ENCODE measurements around the gene ZBTB8A. TPM values are rescaled to one million over a fixed set of nuclear protein-coding genes. Genes with fewer than 3 reads are reported as not detected.

Gene ZBTB8A
- total and polyA plus RNA-seq, 2 of the 13 experiments (the other 11 are each of a cell fraction or from before 2014, with no cell fraction given), result 1.3 to 3.7 TPM

- TF ChIP-seq KDM4B (CRISPR knock-in tag; IDR thresholded peaks at IDR 0.05) (no peak; the same call in 1 of the 2 replicates), KLF6 (CRISPR knock-in tag; IDR thresholded peaks at IDR 0.05) (peak; percentile 66; the same call in 1 of the 2 replicates), KAT8 (CRISPR knock-in tag; IDR thresholded peaks at IDR 0.05) (peak; percentile 48; the same call in 1 of the 2 replicates), ARNT2 (CRISPR knock-in tag; IDR thresholded peaks at IDR 0.05; ENCODE audit: low read depth) (peak; percentile 49; the same call in 1 of the 2 replicates), ZNF234 (CRISPR knock-in tag; conservative IDR thresholded peaks at IDR 0.05) (peak; percentile 88; the same call in 1 of the 2 replicates), PRPF4 (IDR thresholded peaks at IDR 0.05; ENCODE audit: low read depth, low read length, poor library complexity, severe bottlenecking) (no peak), ZNF121 (CRISPR knock-in tag; IDR thresholded peaks at IDR 0.05) (no peak), NAIF1 (CRISPR knock-in tag; IDR thresholded peaks at IDR 0.05; ENCODE audit: borderline replicate concordance) (peak; percentile 77; the same call in 1 of the 2 replicates), ZNF713 (CRISPR knock-in tag; IDR thresholded peaks at IDR 0.05) (no peak), HHEX (CRISPR knock-in tag; IDR thresholded peaks at IDR 0.05) (no peak), MAFK (conservative IDR thresholded peaks at IDR 0.05 in 1 of 2, IDR thresholded peaks at IDR 0.05 in 1 of 2; ENCODE audit: low read length in 2 of 2) (no peak), GATA4 (IDR thresholded peaks at IDR 0.05; ENCODE audit: borderline replicate concordance, low read depth) (no peak), SRSF4 (IDR thresholded peaks at IDR 0.05; ENCODE audit: low read depth, low read length, poor library complexity, severe bottlenecking) (no peak), STAT5B (CRISPR knock-in tag; IDR thresholded peaks at IDR 0.05) (no peak), ZNF558 (CRISPR knock-in tag; IDR thresholded peaks at IDR 0.05; ENCODE audit: borderline replicate concordance) (no peak; the same call in none of the 2 replicates), ZFY (CRISPR knock-in tag; IDR thresholded peaks at IDR 0.05) (peak; percentile 97), ARNTL (CRISPR knock-in tag; IDR thresholded peaks at IDR 0.05) (no peak; the same call in 1 of the 2 replicates)
- TF ChIP-seq, protein P1, sequence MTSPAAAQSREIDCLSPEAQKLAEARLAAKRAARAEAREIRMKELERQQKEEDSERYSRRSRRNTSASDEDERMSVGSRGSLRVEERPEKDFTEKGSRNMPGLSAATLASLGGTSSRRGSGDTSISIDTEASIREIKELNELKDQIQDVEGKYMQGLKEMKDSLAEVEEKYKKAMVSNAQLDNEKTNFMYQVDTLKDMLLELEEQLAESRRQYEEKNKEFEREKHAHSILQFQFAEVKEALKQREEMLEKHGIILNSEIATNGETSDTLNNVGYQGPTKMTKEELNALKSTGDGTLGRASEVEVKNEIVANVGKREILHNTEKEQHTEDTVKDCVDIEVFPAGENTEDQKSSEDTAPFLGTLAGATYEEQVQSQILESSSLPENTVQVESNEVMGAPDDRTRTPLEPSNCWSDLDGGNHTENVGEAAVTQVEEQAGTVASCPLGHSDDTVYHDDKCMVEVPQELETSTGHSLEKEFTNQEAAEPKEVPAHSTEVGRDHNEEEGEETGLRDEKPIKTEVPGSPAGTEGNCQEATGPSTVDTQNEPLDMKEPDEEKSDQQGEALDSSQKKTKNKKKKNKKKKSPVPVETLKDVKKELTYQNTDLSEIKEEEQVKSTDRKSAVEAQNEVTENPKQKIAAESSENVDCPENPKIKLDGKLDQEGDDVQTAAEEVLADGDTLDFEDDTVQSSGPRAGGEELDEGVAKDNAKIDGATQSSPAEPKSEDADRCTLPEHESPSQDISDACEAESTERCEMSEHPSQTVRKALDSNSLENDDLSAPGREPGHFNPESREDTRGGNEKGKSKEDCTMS (CRISPR knock-in tag; conservative IDR thresholded peaks at IDR 0.05), result no peak
- TF ChIP-seq, protein P2, sequence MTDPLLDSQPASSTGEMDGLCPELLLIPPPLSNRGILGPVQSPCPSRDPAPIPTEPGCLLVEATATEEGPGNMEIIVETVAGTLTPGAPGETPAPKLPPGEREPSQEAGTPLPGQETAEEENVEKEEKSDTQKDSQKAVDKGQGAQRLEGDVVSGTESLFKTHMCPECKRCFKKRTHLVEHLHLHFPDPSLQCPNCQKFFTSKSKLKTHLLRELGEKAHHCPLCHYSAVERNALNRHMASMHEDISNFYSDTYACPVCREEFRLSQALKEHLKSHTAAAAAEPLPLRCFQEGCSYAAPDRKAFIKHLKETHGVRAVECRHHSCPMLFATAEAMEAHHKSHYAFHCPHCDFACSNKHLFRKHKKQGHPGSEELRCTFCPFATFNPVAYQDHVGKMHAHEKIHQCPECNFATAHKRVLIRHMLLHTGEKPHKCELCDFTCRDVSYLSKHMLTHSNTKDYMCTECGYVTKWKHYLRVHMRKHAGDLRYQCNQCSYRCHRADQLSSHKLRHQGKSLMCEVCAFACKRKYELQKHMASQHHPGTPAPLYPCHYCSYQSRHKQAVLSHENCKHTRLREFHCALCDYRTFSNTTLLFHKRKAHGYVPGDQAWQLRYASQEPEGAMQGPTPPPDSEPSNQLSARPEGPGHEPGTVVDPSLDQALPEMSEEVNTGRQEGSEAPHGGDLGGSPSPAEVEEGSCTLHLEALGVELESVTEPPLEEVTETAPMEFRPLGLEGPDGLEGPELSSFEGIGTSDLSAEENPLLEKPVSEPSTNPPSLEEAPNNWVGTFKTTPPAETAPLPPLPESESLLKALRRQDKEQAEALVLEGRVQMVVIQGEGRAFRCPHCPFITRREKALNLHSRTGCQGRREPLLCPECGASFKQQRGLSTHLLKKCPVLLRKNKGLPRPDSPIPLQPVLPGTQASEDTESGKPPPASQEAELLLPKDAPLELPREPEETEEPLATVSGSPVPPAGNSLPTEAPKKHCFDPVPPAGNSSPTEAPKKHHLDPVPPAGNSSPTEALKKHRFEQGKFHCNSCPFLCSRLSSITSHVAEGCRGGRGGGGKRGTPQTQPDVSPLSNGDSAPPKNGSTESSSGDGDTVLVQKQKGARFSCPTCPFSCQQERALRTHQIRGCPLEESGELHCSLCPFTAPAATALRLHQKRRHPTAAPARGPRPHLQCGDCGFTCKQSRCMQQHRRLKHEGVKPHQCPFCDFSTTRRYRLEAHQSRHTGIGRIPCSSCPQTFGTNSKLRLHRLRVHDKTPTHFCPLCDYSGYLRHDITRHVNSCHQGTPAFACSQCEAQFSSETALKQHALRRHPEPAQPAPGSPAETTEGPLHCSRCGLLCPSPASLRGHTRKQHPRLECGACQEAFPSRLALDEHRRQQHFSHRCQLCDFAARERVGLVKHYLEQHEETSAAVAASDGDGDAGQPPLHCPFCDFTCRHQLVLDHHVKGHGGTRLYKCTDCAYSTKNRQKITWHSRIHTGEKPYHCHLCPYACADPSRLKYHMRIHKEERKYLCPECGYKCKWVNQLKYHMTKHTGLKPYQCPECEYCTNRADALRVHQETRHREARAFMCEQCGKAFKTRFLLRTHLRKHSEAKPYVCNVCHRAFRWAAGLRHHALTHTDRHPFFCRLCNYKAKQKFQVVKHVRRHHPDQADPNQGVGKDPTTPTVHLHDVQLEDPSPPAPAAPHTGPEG (CRISPR knock-in tag; IDR thresholded peaks at IDR 0.05), result peak; percentile 55; the same call in 1 of the 2 replicates
- TF ChIP-seq, protein P3, sequence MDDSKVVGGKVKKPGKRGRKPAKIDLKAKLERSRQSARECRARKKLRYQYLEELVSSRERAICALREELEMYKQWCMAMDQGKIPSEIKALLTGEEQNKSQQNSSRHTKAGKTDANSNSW (CRISPR knock-in tag; IDR thresholded peaks at IDR 0.05; ENCODE audit: borderline replicate concordance), result peak; percentile 51; the same call in 1 of the 2 replicates
- TF ChIP-seq, protein P4, sequence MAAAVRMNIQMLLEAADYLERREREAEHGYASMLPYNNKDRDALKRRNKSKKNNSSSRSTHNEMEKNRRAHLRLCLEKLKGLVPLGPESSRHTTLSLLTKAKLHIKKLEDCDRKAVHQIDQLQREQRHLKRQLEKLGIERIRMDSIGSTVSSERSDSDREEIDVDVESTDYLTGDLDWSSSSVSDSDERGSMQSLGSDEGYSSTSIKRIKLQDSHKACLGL (CRISPR knock-in tag; IDR thresholded peaks at IDR 0.05), result peak; percentile 89
Observed at GRCh38 chr1:32650752-32651460, 111.7 kb downstream of the ZBTB8A start, which contains the start of gene RBBP4 (continued).

All from HepG2 (cell line).